Progenitor cell of endocrine pancreas (in vitro differentiated cells): ENCODE data around the gene SLC17A7. TPM values are rescaled to one million over a fixed set of nuclear protein-coding genes. Genes with fewer than 3 reads are reported as not detected.

ENCODE experiments used
- DNase-seq: peaks from one replicate; pipeline ENCODE4 v3.0.0; 2021; ENCODE audit warnings: low spot score; ENCODE audit not compliant: unreplicated experiment
- H3K27ac Mint-ChIP-seq: 2 replicates; pipeline ENCODE4 v1.8.0; 2021; ENCODE audit warnings: mild to moderate bottlenecking, moderate library complexity, mixed read lengths
- H3K27me3 Mint-ChIP-seq: 2 replicates; pipeline ENCODE4 v1.8.0; 2021; ENCODE audit warnings: mixed read lengths
- H3K36me3 Mint-ChIP-seq: 2 replicates; pipeline ENCODE4 v1.8.0; 2022; ENCODE audit warnings: mixed read lengths; ENCODE audit not compliant: insufficient read depth
- H3K4me1 Mint-ChIP-seq: 2 replicates; pipeline ENCODE4 v1.8.0; 2021; ENCODE audit warnings: low read depth, mixed read lengths
- H3K4me3 Mint-ChIP-seq: 2 replicates; pipeline ENCODE4 v1.8.0; 2021; ENCODE audit warnings: low read depth, mild to moderate bottlenecking, moderate library complexity, mixed read lengths
- H3K9me3 Mint-ChIP-seq: 2 replicates; pipeline ENCODE4 v1.8.0; 2021; ENCODE audit warnings: low read depth, mixed read lengths
- CTCF ChIP-seq: fragments of 200-600 bp; sonication (generic); IDR thresholded peaks from one replicate; pipeline ENCODE4 v1.5.0; 2021; ENCODE audit warnings: antibody characterized with exemption, mild to moderate bottlenecking; ENCODE audit not compliant: unreplicated experiment
- long read RNA-seq: library from polyadenylated mRNA; unstranded; transcript quantifications from one replicate; pipeline ENCODE4 v2.0.0, GENCODE V29; 2020
- total RNA-seq: library from RNA; stranded (reverse); gene quantifications from 2 replicates; pipeline ENCODE4 v1.2.1, GENCODE V29; 2021

SLC17A7 gene
- total RNA-seq = 0.29 TPM in 2 replicates
- long read RNA-seq = 0 reads

- peak within 1 kb of the TSS; percentile 75 for H3K4me3 Mint-ChIP-seq
- no peak for DNase-seq
- H3K36me3 Mint-ChIP-seq = peaks cover 2% of the 10 kb centered on the region
- H3K27ac Mint-ChIP-seq = no peak within 1 kb of the TSS
- H3K27me3 Mint-ChIP-seq = peaks cover 60% of the 10 kb centered on the region
- no peak for TF ChIP-seq CTCF
- no peaks in the 10 kb centered on the region for H3K9me3 Mint-ChIP-seq
- peaks cover 4% of the 10 kb centered on the region for H3K4me1 Mint-ChIP-seq
Observed at GRCh38 chr19:49441210-49441959, at the start of gene SLC17A7. Gene SLC17A7 (minus strand): TSS chr19:49441527. CDS start chr19:49441379, 148 bp downstream.

GRCh38 chr19:49490287-49491029, 49.1 kb upstream of the SLC17A7 start:
- Mint-ChIP-seq H3K27ac (peak overlapping the region; percentile 96), H3K27me3 (no peaks in the 10 kb centered on the region), H3K36me3 (peaks cover 28% of the 10 kb centered on the region)

GRCh38 chr19:49489601-49490167, 48.4 kb upstream of the SLC17A7 start:
- H3K36me3 Mint-ChIP-seq = peaks cover 28% of the 10 kb centered on the region
- H3K4me3 Mint-ChIP-seq = peak overlapping the region; percentile 97
- no peaks in the 10 kb centered on the region for H3K27me3 Mint-ChIP-seq
- H3K27ac Mint-ChIP-seq = peak overlapping the region; percentile 96
- no peak for DNase-seq
- TF ChIP-seq CTCF = no peak
- H3K9me3 Mint-ChIP-seq = no peaks in the 10 kb centered on the region
- H3K4me1 Mint-ChIP-seq = peaks cover 14% of the 10 kb centered on the region

More at GRCh38 chr19:49490287-49491029, 49.1 kb upstream of the SLC17A7 start:
- no peak for TF ChIP-seq CTCF
- no peak for DNase-seq
- no peaks in the 10 kb centered on the region for H3K9me3 Mint-ChIP-seq
- H3K4me1 Mint-ChIP-seq = peaks cover 14% of the 10 kb centered on the region
- H3K4me3 Mint-ChIP-seq = peak overlapping the region; percentile 97

GRCh38 chr19:49488863-49489537, 47.7 kb upstream of the SLC17A7 start:
- Mint-ChIP-seq H3K36me3 (peaks cover 28% of the 10 kb centered on the region), H3K4me3 (peak overlapping the region; percentile 97)
- no peak for TF ChIP-seq CTCF

More at GRCh38 chr19:49488863-49489537, 47.7 kb upstream of the SLC17A7 start:
- H3K9me3 Mint-ChIP-seq = no peaks in the 10 kb centered on the region
- H3K27ac Mint-ChIP-seq = peak overlapping the region; percentile 96
- peaks cover 14% of the 10 kb centered on the region for H3K4me1 Mint-ChIP-seq
- DNase-seq = no peak
- no peaks in the 10 kb centered on the region for H3K27me3 Mint-ChIP-seq
